ENCODE results near the gene AHNAK. TPM values are rescaled to one million over a fixed set of nuclear protein-coding genes. Genes with fewer than 3 reads are reported as not detected.

The AHNAK gene, protein sequence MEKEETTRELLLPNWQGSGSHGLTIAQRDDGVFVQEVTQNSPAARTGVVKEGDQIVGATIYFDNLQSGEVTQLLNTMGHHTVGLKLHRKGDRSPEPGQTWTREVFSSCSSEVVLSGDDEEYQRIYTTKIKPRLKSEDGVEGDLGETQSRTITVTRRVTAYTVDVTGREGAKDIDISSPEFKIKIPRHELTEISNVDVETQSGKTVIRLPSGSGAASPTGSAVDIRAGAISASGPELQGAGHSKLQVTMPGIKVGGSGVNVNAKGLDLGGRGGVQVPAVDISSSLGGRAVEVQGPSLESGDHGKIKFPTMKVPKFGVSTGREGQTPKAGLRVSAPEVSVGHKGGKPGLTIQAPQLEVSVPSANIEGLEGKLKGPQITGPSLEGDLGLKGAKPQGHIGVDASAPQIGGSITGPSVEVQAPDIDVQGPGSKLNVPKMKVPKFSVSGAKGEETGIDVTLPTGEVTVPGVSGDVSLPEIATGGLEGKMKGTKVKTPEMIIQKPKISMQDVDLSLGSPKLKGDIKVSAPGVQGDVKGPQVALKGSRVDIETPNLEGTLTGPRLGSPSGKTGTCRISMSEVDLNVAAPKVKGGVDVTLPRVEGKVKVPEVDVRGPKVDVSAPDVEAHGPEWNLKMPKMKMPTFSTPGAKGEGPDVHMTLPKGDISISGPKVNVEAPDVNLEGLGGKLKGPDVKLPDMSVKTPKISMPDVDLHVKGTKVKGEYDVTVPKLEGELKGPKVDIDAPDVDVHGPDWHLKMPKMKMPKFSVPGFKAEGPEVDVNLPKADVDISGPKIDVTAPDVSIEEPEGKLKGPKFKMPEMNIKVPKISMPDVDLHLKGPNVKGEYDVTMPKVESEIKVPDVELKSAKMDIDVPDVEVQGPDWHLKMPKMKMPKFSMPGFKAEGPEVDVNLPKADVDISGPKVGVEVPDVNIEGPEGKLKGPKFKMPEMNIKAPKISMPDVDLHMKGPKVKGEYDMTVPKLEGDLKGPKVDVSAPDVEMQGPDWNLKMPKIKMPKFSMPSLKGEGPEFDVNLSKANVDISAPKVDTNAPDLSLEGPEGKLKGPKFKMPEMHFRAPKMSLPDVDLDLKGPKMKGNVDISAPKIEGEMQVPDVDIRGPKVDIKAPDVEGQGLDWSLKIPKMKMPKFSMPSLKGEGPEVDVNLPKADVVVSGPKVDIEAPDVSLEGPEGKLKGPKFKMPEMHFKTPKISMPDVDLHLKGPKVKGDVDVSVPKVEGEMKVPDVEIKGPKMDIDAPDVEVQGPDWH (N-terminal part only)
- total RNA-seq: 100 to 1,000 TPM; 550 to 693 (median 622) TPM
- 10 to 100 TPM; 37.4 to 76.8 (median 60.3) TPM for polyA plus RNA-seq
- long read RNA-seq, donor 1, full-length matches to known transcripts: 7 of 20 reads
- long read RNA-seq, donor 1, partial matches to known transcripts: 13 of 20 reads
- long read RNA-seq, donor 1, other reads (novel, unspliced or antisense): 0 of 20 reads
- long read RNA-seq, donor 2, full-length matches to known transcripts: 14 of 14 reads
- long read RNA-seq, donor 2, partial matches to known transcripts: 0 of 14 reads
- long read RNA-seq, donor 2, other reads (novel, unspliced or antisense): 0 of 14 reads
- long read RNA-seq, donor 3, full-length matches to known transcripts: 12 of 12 reads
- long read RNA-seq, donor 3, partial matches to known transcripts: 0 of 12 reads
- long read RNA-seq, donor 3, other reads (novel, unspliced or antisense): 0 of 12 reads
- long read RNA-seq, donor 4: 0 reads
- long read RNA-seq, donor 5, full-length matches to known transcripts: 40 of 40 reads
- long read RNA-seq, donor 5, partial matches to known transcripts: 0 of 40 reads
- long read RNA-seq, donor 5, other reads (novel, unspliced or antisense): 0 of 40 reads
- long read RNA-seq, donor 6, full-length matches to known transcripts: 22 of 28 reads
- long read RNA-seq, donor 6, partial matches to known transcripts: 6 of 28 reads
- long read RNA-seq, donor 6, other reads (novel, unspliced or antisense): 0 of 28 reads
- long read RNA-seq, donor 7, full-length matches to known transcripts: 52 of 68 reads
- long read RNA-seq, donor 7, partial matches to known transcripts: 16 of 68 reads
- long read RNA-seq, donor 7, other reads (novel, unspliced or antisense): 0 of 68 reads
- long read RNA-seq, donor 8, full-length matches to known transcripts: 17 of 17 reads
- long read RNA-seq, donor 8, partial matches to known transcripts: 0 of 17 reads
- long read RNA-seq, donor 8, other reads (novel, unspliced or antisense): 0 of 17 reads
- long read RNA-seq, donor 9, full-length matches to known transcripts: 7 of 7 reads
- long read RNA-seq, donor 9, partial matches to known transcripts: 0 of 7 reads
- long read RNA-seq, donor 9, other reads (novel, unspliced or antisense): 0 of 7 reads
- long read RNA-seq, donor 10, full-length matches to known transcripts: 9 of 9 reads
- long read RNA-seq, donor 10, partial matches to known transcripts: 0 of 9 reads
- long read RNA-seq, donor 10, other reads (novel, unspliced or antisense): 0 of 9 reads

DNA sequence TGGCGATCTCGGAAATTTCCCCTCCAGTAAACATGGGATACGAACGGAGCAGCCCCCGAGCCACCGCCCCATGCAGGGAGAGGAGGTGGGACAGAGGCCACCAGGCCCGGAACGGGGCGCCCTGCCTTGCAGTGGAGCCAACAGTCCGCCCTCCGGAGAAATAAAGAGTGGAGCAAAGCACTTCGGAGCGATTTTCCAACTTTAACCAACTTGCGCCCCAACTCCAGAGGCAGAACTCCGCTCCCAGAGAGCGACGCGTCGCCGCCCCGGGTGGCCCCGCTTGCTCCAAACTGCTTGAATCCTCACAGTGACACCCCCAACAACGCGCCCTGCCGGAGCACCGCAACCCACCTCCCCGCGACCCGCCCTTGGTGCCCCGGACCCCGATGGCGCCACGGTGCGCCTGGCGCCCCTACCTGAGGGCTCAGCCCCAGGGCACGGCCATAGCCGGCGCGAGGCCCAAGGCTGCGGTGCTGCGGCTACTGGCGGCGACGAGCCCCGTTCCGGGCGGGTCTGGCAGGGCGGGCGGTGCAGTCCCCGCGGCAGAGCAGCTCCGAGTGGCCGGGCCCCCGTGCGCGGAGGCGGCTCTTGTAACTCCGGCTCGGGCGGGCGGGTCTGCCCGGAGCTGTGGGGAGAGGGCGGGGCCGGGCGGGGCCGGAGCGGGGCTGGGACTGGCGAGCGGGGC, at the start of gene AHNAK:
TSS of gene AHNAK (minus strand) at position 563 of the 685 bp plus-strand sequence. CDS start 10,708 bp downstream, outside the sequence.
- H3K4me1 ChIP-seq: peaks cover 63 to 81% (median 78%) of the 10 kb centered on the region in 4 donors
- no peaks in the 10 kb centered on the region for H3K36me3 ChIP-seq
- H3K27me3 ChIP-seq: no peaks in the 10 kb centered on the region
- peak within 1 kb of the TSS; percentile 93 to 99 (median 96) for H3K27ac ChIP-seq
- H3K9me3 ChIP-seq: no peaks in the 10 kb centered on the region
- intact Hi-C loops (cut with DNase I; ENCODE audit: low total_unique reads): no loop called here
- TF ChIP-seq, protein P1, sequence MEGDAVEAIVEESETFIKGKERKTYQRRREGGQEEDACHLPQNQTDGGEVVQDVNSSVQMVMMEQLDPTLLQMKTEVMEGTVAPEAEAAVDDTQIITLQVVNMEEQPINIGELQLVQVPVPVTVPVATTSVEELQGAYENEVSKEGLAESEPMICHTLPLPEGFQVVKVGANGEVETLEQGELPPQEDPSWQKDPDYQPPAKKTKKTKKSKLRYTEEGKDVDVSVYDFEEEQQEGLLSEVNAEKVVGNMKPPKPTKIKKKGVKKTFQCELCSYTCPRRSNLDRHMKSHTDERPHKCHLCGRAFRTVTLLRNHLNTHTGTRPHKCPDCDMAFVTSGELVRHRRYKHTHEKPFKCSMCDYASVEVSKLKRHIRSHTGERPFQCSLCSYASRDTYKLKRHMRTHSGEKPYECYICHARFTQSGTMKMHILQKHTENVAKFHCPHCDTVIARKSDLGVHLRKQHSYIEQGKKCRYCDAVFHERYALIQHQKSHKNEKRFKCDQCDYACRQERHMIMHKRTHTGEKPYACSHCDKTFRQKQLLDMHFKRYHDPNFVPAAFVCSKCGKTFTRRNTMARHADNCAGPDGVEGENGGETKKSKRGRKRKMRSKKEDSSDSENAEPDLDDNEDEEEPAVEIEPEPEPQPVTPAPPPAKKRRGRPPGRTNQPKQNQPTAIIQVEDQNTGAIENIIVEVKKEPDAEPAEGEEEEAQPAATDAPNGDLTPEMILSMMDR (IDR thresholded peaks at IDR 0.05): no peak
- TF ChIP-seq POLR2AphosphoS5 (IDR thresholded peaks at IDR 0.05) (peak; percentile 69 to 96 (median 94)), POLR2A (IDR thresholded peaks at IDR 0.05) (peak in 1 of 4 donors; percentile 51)
- H3K4me3 ChIP-seq: peak within 1 kb of the TSS; percentile 83 to 95 (median 88)
- WGBS, 5 donors: 0 to 3% (median 0%) methylated on average over 14 to 69 of the region's 69 CpGs
- DNase-seq: peak; percentile 87 to 94

DNA sequence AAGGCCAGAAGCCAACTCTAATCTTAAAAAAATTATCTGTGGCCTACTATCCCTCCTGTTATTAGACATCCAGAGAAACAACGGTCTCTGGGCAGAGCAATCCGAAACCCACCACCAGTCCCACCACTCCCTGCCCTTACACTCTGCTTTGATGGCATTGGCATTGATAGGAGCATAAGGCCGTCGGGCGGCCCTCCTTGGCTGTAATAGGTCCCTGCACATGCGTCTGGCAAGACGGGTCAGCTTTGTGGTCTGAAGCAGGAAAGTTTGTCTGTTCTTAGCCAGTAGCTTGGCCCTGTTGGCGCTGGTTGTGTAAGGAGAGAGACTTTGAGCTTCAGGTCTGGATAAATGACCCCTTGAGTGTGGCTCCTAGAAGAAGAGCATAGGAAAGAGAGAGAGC, 48.5 kb upstream of the AHNAK start:
- Histone ChIP-seq H3K27ac (no peak overlapping the region), H3K27me3 (no peaks in the 10 kb centered on the region), H3K9me3 (no peaks in the 10 kb centered on the region), H3K36me3 (peaks cover 45 to 59% (median 55%) of the 10 kb centered on the region in 4 donors), H3K4me3 (no peak overlapping the region), H3K4me1 (peaks cover 32 to 66% (median 51%) of the 10 kb centered on the region in 4 donors)
- TF ChIP-seq EP300 (IDR thresholded peaks at IDR 0.05) (no peak), POLR2A (IDR thresholded peaks at IDR 0.05) (no peak), POLR2AphosphoS5 (IDR thresholded peaks at IDR 0.05) (no peak)
- TF ChIP-seq, protein P1 (IDR thresholded peaks at IDR 0.05): no peak
- WGBS, 5 donors: 82 to 90% (median 87%) methylated on average over 8 of the region's 8 CpGs
- intact Hi-C loops (cut with DNase I; ENCODE audit: low total_unique reads): no loop called here
- DNase-seq: no peak

All from stomach (tissue), 19 donors.